Endothelial cell of umbilical vein (primary cell): Measurements from ENCODE around the gene CCDC57. TPM values are rescaled to one million over a fixed set of nuclear protein-coding genes. Genes with fewer than 3 reads are reported as not detected.

ENCODE experiments used
- BruUV-seq: library from RNA; stranded (reverse); fragments of 400-500 nt; replicated peaks from 2 replicates; lab custom pipeline; 2021; lab: Mats Ljungman, UMichigan
- CTCF ChIA-PET: fragments of 300-600, 350-600 bp; sonication (Branson Sonifier 250); formaldehyde crosslinking; loops from one replicate; lab custom pipeline; 2021; ENCODE audit warnings: antibody characterized with exemption, inconsistent platforms; lab: Charles Lee
- POLR2A ChIA-PET: fragments of 300-600, 350-600 bp; sonication (Branson Sonifier 250); formaldehyde crosslinking; loops from one replicate; lab custom pipeline; 2021; ENCODE audit warnings: antibody characterized with exemption, inconsistent platforms; lab: Charles Lee
- DNase-seq: peaks from one replicate; pipeline ENCODE4 v3.0.0-alpha.2; 2011; ENCODE audit warnings: low read depth, low spot score
- FAIRE-seq: peaks from 2 replicates; lab custom pipeline; 2011; peaks lifted over from hg19 to GRCh38; lab: Jason Lieb, UNC
- H2AFZ ChIP-seq: 2 replicates; pipeline ENCODE4 v1.6.0; 2012; ENCODE audit warnings: low read depth, low read length, control low read depth, inconsistent platforms
- H3K27ac ChIP-seq: 2 replicates; pipeline ENCODE4 v1.5.1; 2011; ENCODE audit warnings: low read depth, mild to moderate bottlenecking, control low read depth, low read length, moderate library complexity; ENCODE audit not compliant: insufficient read depth
- H3K27me3 ChIP-seq, 2 experiments: 2 replicates each; pipeline versions ENCODE4 v1.6.0 to v1.6.1; 2011; ENCODE audit warnings: low read length in 2 of 2, mixed read lengths in 1 of 2; ENCODE audit not compliant: control insufficient read depth in 2 of 2, insufficient read depth in 2 of 2
- H3K36me3 ChIP-seq, 2 experiments: 2 replicates in 1 of 2; 3 replicates in 1 of 2; pipeline ENCODE4 v1.5.1; 2011; ENCODE audit warnings: low read length in 2 of 2, mild to moderate bottlenecking in 1 of 2, moderate library complexity in 1 of 2; ENCODE audit not compliant: control insufficient read depth in 2 of 2, insufficient read depth in 2 of 2; ENCODE audit errors: extremely low read depth in 1 of 2
- H3K4me1 ChIP-seq: 3 replicates; pipeline ENCODE4 v1.5.1; 2011; ENCODE audit warnings: mild to moderate bottlenecking, low read length; ENCODE audit not compliant: control insufficient read depth, insufficient read depth; ENCODE audit errors: extremely low read depth
- H3K4me2 ChIP-seq: 2 replicates; pipeline ENCODE4 v1.6.1; 2011; ENCODE audit warnings: low read length, control low read depth, mixed read lengths; ENCODE audit not compliant: insufficient read depth
- H3K4me3 ChIP-seq, 3 experiments: fragments of 200-600 bp in 1 of 3; sonication (generic), shearing (Covaris generic) in 1 of 3; replicated peaks in 1 of 3; 2 replicates each; pipeline ENCODE4 v1.5.1; 2011 to 2016; ENCODE audit warnings: control low read depth in 3 of 3, low read length in 3 of 3, mild to moderate bottlenecking in 2 of 3, inconsistent platforms in 1 of 3, low read depth in 1 of 3, moderate library complexity in 1 of 3; ENCODE audit not compliant: insufficient read depth in 1 of 3
- H3K79me2 ChIP-seq: 2 replicates; pipeline ENCODE4 v1.6.0; 2012; ENCODE audit warnings: low read length, inconsistent platforms; ENCODE audit not compliant: control insufficient read depth, insufficient read depth
- H3K9ac ChIP-seq: replicated peaks from 2 replicates; pipeline ENCODE3; 2011; ENCODE audit warnings: low read length, control low read depth; ENCODE audit not compliant: insufficient read depth; ENCODE audit errors: extremely low read depth
- H3K9me1 ChIP-seq: replicated peaks from 3 replicates; pipeline ENCODE4 v1.6.0; 2011; ENCODE audit warnings: mild to moderate bottlenecking, low read length; ENCODE audit not compliant: control insufficient read depth, insufficient read depth; ENCODE audit errors: extremely low read depth
- H3K9me3 ChIP-seq: replicated peaks from 2 replicates; pipeline ENCODE4 v1.5.1; 2012; ENCODE audit warnings: low read length, inconsistent platforms; ENCODE audit not compliant: control insufficient read depth, insufficient read depth
- H4K20me1 ChIP-seq: replicated peaks from 2 replicates; pipeline ENCODE3; 2011; ENCODE audit warnings: mild to moderate bottlenecking, low read length; ENCODE audit not compliant: control insufficient read depth, insufficient read depth; ENCODE audit errors: extremely low read depth
- CTCF ChIP-seq, 2 donors: IDR thresholded peaks; 1 replicate in 1 of 2; 2 replicates in 1 of 2; pipeline ENCODE4 v1.5.1; 2011; ENCODE audit warnings: low read length in 2 of 2, mild to moderate bottlenecking in 2 of 2, moderate library complexity in 2 of 2, control low read depth in 1 of 2, inconsistent platforms in 1 of 2, low read depth in 1 of 2; ENCODE audit not compliant: insufficient read depth in 1 of 2; ENCODE audit errors: extremely low read depth in 1 of 2
- EZH2 ChIP-seq: IDR thresholded peaks from 2 replicates; pipeline ENCODE4 v1.6.1; 2012; ENCODE audit warnings: borderline replicate concordance, low read depth, mild to moderate bottlenecking, moderate library complexity, low read length, inconsistent platforms; ENCODE audit not compliant: severe bottlenecking
- GATA2 ChIP-seq: IDR thresholded peaks from 2 replicates; pipeline ENCODE4 v1.7.0; 2011; ENCODE audit warnings: low read depth, mild to moderate bottlenecking, moderate library complexity, mixed read lengths, low read length; ENCODE audit not compliant: insufficient read length, insufficient read depth
- JUN ChIP-seq: IDR thresholded peaks from 2 replicates; pipeline ENCODE4 v1.6.1; 2011; ENCODE audit warnings: borderline replicate concordance, low read depth; ENCODE audit not compliant: insufficient read length, insufficient read depth
- MYC ChIP-seq: IDR thresholded peaks from one replicate; pipeline ENCODE4 v1.6.1; 2011; ENCODE audit warnings: mild to moderate bottlenecking, low read depth, low read length
- POLR2A ChIP-seq: IDR thresholded peaks from 2 replicates; pipeline ENCODE4 v1.6.1; 2012; ENCODE audit warnings: low read depth, mild to moderate bottlenecking, control low read depth, low read length
- POLR2AphosphoS5 ChIP-seq: IDR thresholded peaks from 2 replicates; pipeline ENCODE4 v1.6.1; 2012; ENCODE audit warnings: low read depth, mild to moderate bottlenecking, control low read depth, low read length, moderate library complexity; ENCODE audit not compliant: insufficient read depth
- dilution Hi-C: fragments of 300-500 bp; cut with MboI; formaldehyde crosslinking; loops from one replicate; pipeline ENCODE4 v1.15.0; 2019; ENCODE audit warnings: low sequenced_read_pairs; ENCODE audit not compliant: extremely low pct_ligation_motif_present
- intact Hi-C: fragments of 100-400 bp; cut with micrococcal nuclease; formaldehyde crosslinking; loops from one replicate; pipeline ENCODE4 v1.10.0; 2022
- polyA plus RNA-seq, 4 experiments: library from polyadenylated mRNA; depleted of rRNA in 3 of 4; stranded (reverse) in 3 of 4; unstranded in 1 of 4; fragments of >200 nt; gene quantifications; 2 replicates each; pipeline versions ENCODE4 v1.2.1 to v1.2.3, GENCODE V29; 2011 to 2012; ENCODE audit warnings: missing spikeins in 1 of 4
- total RNA-seq: library from RNA; stranded (reverse); gene quantifications from 2 replicates; pipeline ENCODE4 v1.2.3, GENCODE V29; 2021
- TF ChIP-seq, protein P1 (sequence below): IDR thresholded peaks from 2 replicates; pipeline ENCODE4 v1.6.1; 2011; ENCODE audit not compliant: insufficient read depth, insufficient read length

The CCDC57 gene
- total and polyA plus RNA-seq, 2 donors (not counting 3 experiments of a cell fraction or from before 2014, with no cell fraction given), result 18.6 to 31.6 TPM

DNA sequence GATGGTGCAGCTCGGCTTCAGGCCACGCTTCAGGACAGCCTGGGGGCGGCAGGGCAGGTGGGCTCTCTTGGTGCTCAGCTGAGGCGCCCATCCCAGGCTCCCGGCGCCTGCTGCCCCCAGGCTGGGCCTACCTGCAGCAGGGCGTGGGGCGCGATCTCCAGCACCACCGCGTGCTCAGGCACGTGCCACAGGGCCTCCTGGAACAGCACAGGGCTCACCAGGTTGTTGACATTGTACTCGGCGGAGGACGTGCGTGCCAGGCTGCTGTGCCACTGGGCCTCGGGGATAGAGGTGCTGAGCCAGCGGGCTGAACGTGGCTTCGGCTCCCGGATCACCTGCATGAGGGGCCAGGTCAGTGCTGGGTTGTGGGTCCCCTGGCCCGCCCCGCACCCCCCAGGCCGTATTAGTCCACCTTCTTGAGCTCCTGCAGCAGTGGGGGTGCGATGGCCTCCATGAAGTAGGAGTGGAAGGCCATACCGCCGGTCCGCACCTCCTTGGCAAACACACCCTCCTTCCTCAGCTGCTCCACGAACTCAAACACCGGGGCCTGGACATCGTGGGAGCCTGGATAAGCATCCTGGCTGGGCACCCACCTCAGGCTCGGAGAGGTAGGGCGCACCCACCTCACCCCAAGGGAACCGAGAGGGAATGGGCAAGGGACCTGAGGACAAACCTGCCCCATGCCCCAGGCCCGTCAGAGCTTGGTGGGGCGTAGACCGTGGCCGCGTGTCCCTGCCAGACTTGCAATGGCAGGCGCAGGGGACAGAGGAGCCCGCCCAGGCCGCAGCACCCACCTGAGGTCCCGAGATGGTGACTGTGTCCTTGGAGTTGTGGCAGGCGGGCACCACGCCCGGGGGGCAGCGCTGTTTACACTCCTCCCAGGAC lies 123.6 kb downstream of the CCDC57 start:
- Histone ChIP-seq H3K27me3 (no peaks in the 10 kb centered on the region), H3K9me3 (no peaks in the 10 kb centered on the region), H3K4me1 (no peaks in the 10 kb centered on the region), H3K27ac (no peak overlapping the region), H3K36me3 (peaks cover 41 to 81% of the 10 kb centered on the region in 2 experiments), H3K4me3 (no peak overlapping the region), H3K9me1 (no peaks in the 10 kb centered on the region), H3K4me2 (no peak overlapping the region), H3K79me2 (peaks cover 23% of the 10 kb centered on the region), H3K9ac (no peak overlapping the region), H4K20me1 (no peaks in the 10 kb centered on the region), H2AFZ (no peak overlapping the region)
- DNase-seq (no peak), FAIRE-seq (no peak)
- no peak for TF ChIP-seq CTCF (IDR thresholded peaks at IDR 0.05; ENCODE audit: extremely low read depth in 1 of 2, insufficient read depth in 1 of 2, low read depth in 1 of 2, low read length in 2 of 2)
- TF ChIP-seq POLR2AphosphoS5, result no peak
- TF ChIP-seq GATA2, result no peak
- no peak for TF ChIP-seq POLR2A
- TF ChIP-seq EZH2, result no peak
- TF ChIP-seq, protein P1, sequence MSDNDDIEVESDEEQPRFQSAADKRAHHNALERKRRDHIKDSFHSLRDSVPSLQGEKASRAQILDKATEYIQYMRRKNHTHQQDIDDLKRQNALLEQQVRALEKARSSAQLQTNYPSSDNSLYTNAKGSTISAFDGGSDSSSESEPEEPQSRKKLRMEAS, result no peak
- TF ChIP-seq JUN, result no peak
- TF ChIP-seq MYC, result no peak
- intact Hi-C loops (no loop called here), dilution Hi-C loops (no loop called here)
- no TSS peak for BruUV-seq
- CTCF ChIA-PET, result interaction anchor here (4.4 kb wide), 1 partner anchor 58 kb away, joined by 13 read pairs; the partner anchor contains the start of gene RAC3
- POLR2A ChIA-PET, result no interaction called here
